Activated naive CD4-positive, alpha-beta T cell treated with anti-CD3 and anti-CD28 coated beads, Interleukin-2, amount 50 U/mL, for 72 hours (primary cell): ENCODE results near the gene VTA1. TPM values are rescaled to one million over a fixed set of nuclear protein-coding genes. Genes with fewer than 3 reads are reported as not detected.
A peak's percentile ranks its signal among the peaks of the same experiment; 100 is the strongest.
"Not testable (repeated sequence)": the region's sequence is repeated elsewhere in the genome, so short reads cannot be mapped to it uniquely, and the experiment has no call there.

Experiments used
- ATAC-seq, 2 donors: fragments of 150-1000 bp; cut with Tn5 transposase; 2 replicates each; pipeline ENCODE4 v1.10.0; 2021; ENCODE audit warnings: mild to moderate bottlenecking in 2 of 2, moderate library complexity in 2 of 2
- DNase-seq, 2 donors: peaks; one replicate each; pipeline ENCODE4 v3.0.0; 2021 to 2022; ENCODE audit warnings: low spot score in 2 of 2
- H3K27ac Mint-ChIP-seq, 2 donors: one replicate each; pipeline ENCODE4 v1.8.0; 2022; ENCODE audit warnings: mild to moderate bottlenecking in 2 of 2, mixed read lengths in 2 of 2
- H3K36me3 Mint-ChIP-seq, 2 donors: one replicate each; pipeline ENCODE4 v1.8.0; 2022; ENCODE audit warnings: mixed read lengths in 2 of 2
- H3K9me3 Mint-ChIP-seq, 2 donors: one replicate each; pipeline ENCODE4 v1.8.0; 2022; ENCODE audit warnings: mixed read lengths in 2 of 2
- total RNA-seq, 2 donors: library from RNA; stranded (reverse); gene quantifications; one replicate each; pipeline ENCODE4 v1.2.3, GENCODE V29; 2022

Gene VTA1
- total RNA-seq, 2 donors from 2014 or later = 42.6 to 59.4 TPM

- Mint-ChIP-seq H3K36me3 (peaks cover 0 to under 1% of the 10 kb centered on the region in 2 donors), H3K27ac (no peak overlapping the region), H3K9me3 (no peaks in the 10 kb centered on the region)
- DNase-seq = no peak
- ATAC-seq = peak in 1 of 2 donors; percentile 43
Measured at GRCh38 chr6:142155895-142156757, 9.1 kb downstream of the VTA1 start.

DNA sequence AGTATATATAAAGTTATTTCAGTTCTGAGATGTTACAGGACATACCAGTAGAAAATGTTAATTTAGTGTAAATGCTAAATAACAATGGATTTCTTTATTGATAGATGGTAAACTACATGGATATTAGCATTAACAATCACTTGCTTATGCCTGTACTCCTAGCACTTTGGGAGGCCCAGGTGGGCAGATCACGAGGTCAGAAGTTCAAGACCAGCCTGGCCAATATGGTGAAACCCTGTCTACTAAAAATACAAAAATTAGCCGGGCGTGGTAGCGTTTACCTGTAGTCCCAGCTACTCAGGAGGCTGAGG lies 9.7 kb downstream of the VTA1 start:
- H3K9me3 Mint-ChIP-seq, H3K27ac Mint-ChIP-seq, H3K36me3 Mint-ChIP-seq, ATAC-seq, DNase-seq: not testable (repeated sequence)

- Mint-ChIP-seq H3K36me3 (no peaks in the 10 kb centered on the region), H3K9me3 (no peaks in the 10 kb centered on the region), H3K27ac (no peak overlapping the region)
- DNase-seq (no peak), ATAC-seq (no peak)
Measured at GRCh38 chr6:142162780-142163179, 15.7 kb downstream of the VTA1 start.

GRCh38 chr6:142165227-142165626 lies 18.2 kb downstream of the VTA1 start:
- H3K27ac Mint-ChIP-seq = no peak overlapping the region
- ATAC-seq (no peak), DNase-seq (no peak)
- no peaks in the 10 kb centered on the region for H3K36me3 Mint-ChIP-seq
- no peaks in the 10 kb centered on the region for H3K9me3 Mint-ChIP-seq

DNA sequence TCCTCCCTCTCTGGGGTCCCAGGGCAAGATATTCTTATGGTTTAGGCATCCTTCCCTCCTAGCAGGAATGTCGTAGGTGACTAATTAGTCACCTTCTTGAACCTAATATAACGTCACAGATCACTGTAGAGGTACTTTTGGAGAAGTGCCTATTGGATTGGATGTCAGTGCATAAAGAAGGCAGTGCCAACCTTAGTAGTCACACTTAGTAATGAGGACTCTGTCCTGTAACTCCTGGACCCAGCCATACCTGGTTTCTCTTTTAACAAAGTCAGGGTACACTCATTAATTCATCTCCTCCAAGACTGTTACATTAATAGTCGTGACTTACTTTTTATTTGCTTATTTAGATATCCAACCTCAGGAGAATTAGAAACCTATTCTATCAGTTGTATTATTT lies 20.0 kb downstream of the VTA1 start:
- H3K36me3 Mint-ChIP-seq = no peaks in the 10 kb centered on the region

DNA sequence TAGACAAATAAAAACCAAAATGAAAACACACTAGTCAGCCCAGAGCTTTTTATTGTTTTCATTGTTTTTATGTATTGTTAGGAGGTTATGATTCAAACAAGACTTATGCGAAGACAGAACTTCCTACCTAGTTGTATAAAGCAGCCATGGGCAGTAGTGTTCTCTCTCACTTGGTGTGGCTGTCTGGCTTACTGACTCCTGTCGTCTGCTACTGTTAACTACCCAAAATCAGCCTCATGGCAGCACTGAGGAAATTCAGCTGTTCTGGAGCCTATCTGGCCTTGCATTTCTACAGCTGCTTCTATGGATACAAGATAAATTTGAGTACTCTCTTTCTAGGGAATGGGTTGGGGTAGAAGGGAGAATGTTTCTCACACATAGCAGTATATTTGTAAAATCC lies 20.4 kb downstream of the VTA1 start:
- H3K36me3 Mint-ChIP-seq = peaks cover 2 to 3% of the 10 kb centered on the region in 2 donors
- peak overlapping the region in 1 of 2 donors; percentile 36 for H3K27ac Mint-ChIP-seq
- DNase-seq = no peak
- ATAC-seq = no peak
- no peaks in the 10 kb centered on the region for H3K9me3 Mint-ChIP-seq

More for the DNA sequence above, 20.0 kb downstream of the VTA1 start:
- no peak for DNase-seq
- no peak for ATAC-seq
- H3K9me3 Mint-ChIP-seq = no peaks in the 10 kb centered on the region
- H3K27ac Mint-ChIP-seq = peak overlapping the region in 1 of 2 donors; percentile 36

DNA sequence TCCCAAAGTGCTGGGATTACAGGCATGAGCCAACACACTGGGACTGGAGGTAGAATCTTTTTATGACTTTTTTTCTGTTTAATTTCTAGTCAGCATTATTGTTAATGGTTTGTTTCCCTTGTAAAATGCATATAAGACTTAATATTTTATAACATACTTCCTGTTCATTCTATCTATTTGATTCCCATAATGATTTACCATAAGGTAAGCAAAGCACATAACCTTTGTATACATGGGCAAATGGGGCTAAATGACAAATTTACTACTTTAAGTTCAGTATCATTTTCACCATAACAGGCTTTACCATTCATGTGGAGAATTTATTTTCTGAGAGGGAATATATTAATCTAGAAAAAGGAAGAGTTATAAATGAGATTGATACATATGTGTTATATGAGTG lies 24.3 kb downstream of the VTA1 start:
- ATAC-seq (no peak), DNase-seq (no peak)
- Mint-ChIP-seq H3K36me3 (peaks cover 35 to 42% of the 10 kb centered on the region in 2 donors), H3K27ac (no peak overlapping the region), H3K9me3 (no peaks in the 10 kb centered on the region)

DNA sequence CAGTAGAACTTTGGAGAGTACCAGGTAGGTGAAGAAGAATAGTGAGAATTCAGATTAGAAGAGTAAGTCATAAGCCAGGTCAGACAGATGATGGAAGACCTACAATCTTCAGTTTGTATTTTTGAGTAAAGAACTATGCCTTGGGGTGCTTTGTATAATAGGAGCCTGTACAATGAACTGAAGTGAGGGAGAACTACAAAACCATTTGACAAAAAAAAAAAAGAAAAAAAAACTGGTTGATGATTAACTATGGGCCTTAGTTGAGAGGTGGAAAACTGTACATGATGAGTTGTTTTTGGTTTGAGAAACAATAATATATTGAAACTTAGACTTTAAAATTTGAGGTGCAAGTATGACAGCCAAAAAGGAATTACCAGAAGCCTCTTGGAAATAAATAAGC lies 25.7 kb downstream of the VTA1 start:
- ATAC-seq (no peak), DNase-seq (no peak)
- H3K27ac Mint-ChIP-seq = peak overlapping the region in 1 of 2 donors; percentile 32
- peaks cover 48 to 56% of the 10 kb centered on the region in 2 donors for H3K36me3 Mint-ChIP-seq
- H3K9me3 Mint-ChIP-seq = peaks cover under 1 to 3% of the 10 kb centered on the region in 2 donors

GRCh38 chr6:142173980-142174379 lies 26.9 kb downstream of the VTA1 start:
- DNase-seq (no peak), ATAC-seq (no peak)
- Mint-ChIP-seq H3K9me3 (peaks cover 3 to 6% of the 10 kb centered on the region in 2 donors), H3K27ac (no peak overlapping the region), H3K36me3 (peaks cover 53 to 61% of the 10 kb centered on the region in 2 donors)

GRCh38 chr6:142174703-142175102 lies 27.6 kb downstream of the VTA1 start:
- ATAC-seq (no peak), DNase-seq (no peak)
- Mint-ChIP-seq H3K27ac (no peak overlapping the region), H3K36me3 (peaks cover 53 to 61% of the 10 kb centered on the region in 2 donors), H3K9me3 (peaks cover 3 to 6% of the 10 kb centered on the region in 2 donors)

GRCh38 chr6:142178129-142178528 lies 31.1 kb downstream of the VTA1 start:
- DNase-seq = no peak
- Mint-ChIP-seq H3K36me3 (peaks cover 45 to 64% of the 10 kb centered on the region in 2 donors), H3K9me3 (peaks cover 3 to 6% of the 10 kb centered on the region in 2 donors), H3K27ac (no peak overlapping the region)
- no peak for ATAC-seq

- no peak for ATAC-seq
- Mint-ChIP-seq H3K9me3 (peaks cover 3 to 6% of the 10 kb centered on the region in 2 donors), H3K36me3 (peaks cover 13 to 25% of the 10 kb centered on the region in 2 donors), H3K27ac (no peak overlapping the region)
- DNase-seq = no peak
Measured at GRCh38 chr6:142182004-142182403, 34.9 kb downstream of the VTA1 start.

- Mint-ChIP-seq H3K27ac (no peak overlapping the region), H3K9me3 (no peaks in the 10 kb centered on the region), H3K36me3 (peaks cover 0 to 12% of the 10 kb centered on the region in 2 donors)
- no peak for ATAC-seq
- no peak for DNase-seq
Measured at GRCh38 chr6:142183351-142183750, 36.3 kb downstream of the VTA1 start.

DNA sequence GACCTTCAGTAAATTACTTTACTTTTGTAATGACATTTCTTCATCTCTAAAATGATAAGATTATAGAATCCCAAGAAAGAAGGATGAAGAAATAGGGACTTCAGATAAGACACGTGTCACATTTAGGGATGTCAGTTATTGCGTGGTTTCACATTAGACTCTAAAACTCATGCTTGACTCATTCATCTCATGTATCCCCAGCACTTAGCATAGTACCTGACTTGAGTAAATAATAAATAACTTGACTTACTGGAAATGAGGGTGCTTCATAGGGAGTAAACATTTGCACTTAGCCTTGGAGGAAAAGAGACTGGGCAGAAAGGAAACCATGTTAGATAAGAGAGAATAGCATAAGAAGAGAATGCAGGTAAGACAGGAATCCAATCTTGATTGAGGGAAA lies 37.2 kb downstream of the VTA1 start:
- no peak for ATAC-seq
- no peak for DNase-seq
- no peak overlapping the region for H3K27ac Mint-ChIP-seq
- peaks cover 0 to 12% of the 10 kb centered on the region in 2 donors for H3K36me3 Mint-ChIP-seq
- H3K9me3 Mint-ChIP-seq = no peaks in the 10 kb centered on the region

DNA sequence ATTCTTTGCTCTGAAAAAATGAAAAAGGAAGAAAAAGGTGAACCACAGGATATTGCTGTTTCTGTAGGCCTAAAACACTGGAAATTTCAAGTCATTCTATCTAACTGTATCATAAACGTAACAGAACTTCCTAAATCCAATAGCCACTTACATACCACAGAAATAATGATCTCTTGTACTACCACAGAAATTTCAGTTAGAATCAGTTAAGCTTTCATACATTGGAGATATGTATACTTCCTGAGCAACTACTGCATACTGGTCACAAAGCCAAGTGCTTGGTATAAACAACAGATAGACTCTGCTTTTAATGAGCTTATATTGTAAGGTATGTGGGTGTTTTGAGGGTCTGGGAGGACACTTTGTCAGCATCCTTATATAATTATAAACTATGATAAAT lies 38.6 kb downstream of the VTA1 start:
- Mint-ChIP-seq H3K9me3 (no peaks in the 10 kb centered on the region), H3K36me3 (peaks cover 0 to 12% of the 10 kb centered on the region in 2 donors), H3K27ac (no peak overlapping the region)
- DNase-seq = no peak
- ATAC-seq = no peak

GRCh38 chr6:142187209-142187608 lies 40.1 kb downstream of the VTA1 start:
- peaks cover 0 to 7% of the 10 kb centered on the region in 2 donors for H3K36me3 Mint-ChIP-seq
- H3K27ac Mint-ChIP-seq = no peak overlapping the region
- ATAC-seq = no peak
- DNase-seq = no peak
- no peaks in the 10 kb centered on the region for H3K9me3 Mint-ChIP-seq

DNA sequence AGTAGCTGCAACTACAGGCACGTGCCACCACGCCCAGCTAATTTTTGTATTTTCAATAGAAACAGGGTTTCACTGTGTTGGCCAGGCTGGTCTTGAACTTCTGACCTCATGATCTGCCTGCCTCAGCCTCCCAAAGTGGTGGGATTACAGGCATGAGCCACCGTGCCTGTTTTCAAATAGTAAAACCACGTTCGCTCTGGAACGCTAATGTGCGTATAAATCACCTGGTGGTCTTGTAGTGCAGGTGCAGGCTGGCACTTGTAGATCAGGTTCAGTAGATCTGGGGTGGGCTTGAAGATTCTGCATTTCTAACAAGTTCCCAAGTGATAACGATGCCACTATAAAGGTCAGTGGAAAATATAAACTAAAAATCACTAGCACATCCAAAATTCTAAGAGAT lies 41.3 kb downstream of the VTA1 start:
- ATAC-seq, H3K36me3 Mint-ChIP-seq, H3K27ac Mint-ChIP-seq, DNase-seq, H3K9me3 Mint-ChIP-seq: not testable (repeated sequence)

- no peak for ATAC-seq
Measured at GRCh38 chr6:142189057-142189456, 42.0 kb downstream of the VTA1 start.

More at GRCh38 chr6:142189057-142189456, 42.0 kb downstream of the VTA1 start:
- DNase-seq = no peak
- Mint-ChIP-seq H3K27ac (no peak overlapping the region), H3K9me3 (no peaks in the 10 kb centered on the region), H3K36me3 (no peaks in the 10 kb centered on the region)
